ENCODE measurements around the gene KLK10.

The KLK10 gene

GRCh38 chr19:51019544-51019925 is at the start of gene KLK10:
TSS of gene KLK10 (minus strand) at chr19:51019709. CDS start at chr19:51019130, 579 bp downstream.
- DNase-seq: no peak

- DNase-seq: no peak
Measured at GRCh38 chr19:51066393-51067186, 47.1 kb upstream of the KLK10 start.

GRCh38 chr19:51065221-51065960 is 45.9 kb upstream of the KLK10 start:
- DNase-seq: no peak

- DNase-seq: no peak
Measured at GRCh38 chr19:51064534-51065220, 45.2 kb upstream of the KLK10 start, which contains the start of gene KLK13. TSS of gene KLK13 (minus strand) at chr19:51065092. CDS start at chr19:51065067, 25 bp downstream.

- no peak for DNase-seq
Measured at GRCh38 chr19:51063664-51064063, 44.2 kb upstream of the KLK10 start.

DNA sequence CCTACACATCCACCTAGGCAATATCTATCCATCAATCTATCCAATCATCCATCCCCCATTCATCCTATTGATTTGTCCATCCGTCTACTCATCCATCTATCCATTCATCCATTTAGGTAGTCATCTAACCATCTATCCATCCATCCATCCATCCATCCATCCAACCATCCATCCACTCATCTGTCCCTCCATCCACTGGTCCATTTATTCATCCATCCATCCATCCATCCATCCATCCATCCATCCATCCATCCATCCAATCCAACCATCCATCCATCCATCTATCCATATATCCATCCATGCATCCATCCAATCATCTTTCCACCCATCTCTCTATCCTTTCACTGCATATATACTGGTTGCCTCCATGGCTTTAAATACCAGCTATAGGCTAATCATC is 41.5 kb upstream of the KLK10 start:
- no peak for DNase-seq

DNA sequence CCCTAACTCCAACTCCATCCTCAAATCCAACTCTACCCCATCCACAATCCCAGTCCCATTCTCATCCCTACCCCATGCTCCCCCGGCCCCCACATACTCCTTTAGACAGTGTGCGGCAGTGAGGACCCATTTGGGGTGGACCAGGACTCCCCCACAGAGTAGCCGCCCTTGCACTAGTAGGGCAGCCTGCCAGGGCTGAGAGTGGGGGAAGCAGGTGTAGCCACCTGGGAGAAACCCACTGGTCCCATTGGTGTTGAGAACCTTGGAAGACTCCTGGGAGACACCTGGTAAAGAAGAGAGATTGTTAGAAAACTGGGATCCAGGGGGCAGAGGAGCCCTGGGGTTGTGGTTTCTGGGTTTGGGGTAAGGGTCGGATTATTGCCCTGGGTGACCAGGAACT is 40.8 kb upstream of the KLK10 start:
- DNase-seq: no peak

- DNase-seq: no peak
Measured at GRCh38 chr19:51059715-51060114, 40.2 kb upstream of the KLK10 start.

DNA sequence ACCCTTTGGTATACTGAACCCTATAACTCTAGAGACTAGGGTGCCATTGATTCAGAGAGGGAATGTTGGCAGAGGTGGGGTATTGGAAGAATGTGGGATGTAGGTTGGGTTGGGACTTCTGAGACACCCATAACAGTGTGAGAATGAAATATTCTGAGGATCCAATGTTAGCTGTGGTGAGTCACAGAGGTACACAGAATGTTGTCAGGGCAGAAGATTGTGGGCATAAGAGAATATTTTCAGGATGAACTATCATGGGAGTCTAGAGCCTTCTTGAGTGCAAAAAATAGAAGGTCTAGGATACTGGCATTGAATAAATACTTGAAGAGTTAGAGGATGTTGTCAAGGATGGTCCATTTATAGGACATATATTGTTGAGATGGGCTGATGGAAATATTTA is 36.4 kb upstream of the KLK10 start:
- no peak for DNase-seq

- DNase-seq: no peak
Measured at GRCh38 chr19:51047031-51047335, 27.5 kb upstream of the KLK10 start.

GRCh38 chr19:51044327-51044726 is 24.8 kb upstream of the KLK10 start:
- DNase-seq: no peak

DNA sequence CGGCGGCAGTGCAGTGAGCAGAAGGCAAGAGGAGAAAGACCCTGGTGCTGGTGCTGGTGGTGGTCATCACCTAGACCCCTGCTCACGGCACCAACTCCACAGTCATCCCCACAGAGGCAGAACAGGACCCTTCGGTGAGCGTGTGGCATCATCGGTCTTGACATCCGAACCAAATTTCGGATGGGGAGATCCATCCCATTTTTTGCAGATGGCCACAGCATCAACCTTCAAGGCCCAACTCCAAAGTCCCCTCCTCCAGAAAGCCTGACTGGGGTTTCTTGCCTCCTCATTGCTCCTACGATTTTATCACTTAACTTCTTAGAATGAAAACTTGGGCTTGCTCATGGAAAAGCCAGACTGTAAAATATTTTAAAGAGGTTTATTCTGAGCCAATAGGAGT is 24.0 kb upstream of the KLK10 start:
- no peak for DNase-seq

DNA sequence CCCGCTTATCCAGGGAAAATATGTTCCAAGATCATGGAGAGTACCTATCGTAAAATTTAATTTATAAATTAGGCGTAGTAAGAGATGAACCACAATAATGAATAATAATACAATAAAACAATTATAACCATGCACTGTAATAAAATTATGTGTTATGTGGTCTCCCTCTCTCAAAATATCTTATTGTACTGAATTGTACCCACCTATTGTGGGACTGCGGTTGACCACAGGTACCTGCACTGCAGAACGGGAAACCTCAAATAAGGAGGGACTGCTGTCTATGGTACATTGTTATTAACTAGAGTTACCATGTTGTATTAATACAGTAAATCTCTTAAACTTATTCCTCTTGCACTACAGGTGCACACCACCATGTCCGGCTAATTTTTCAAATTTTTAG is 20.6 kb upstream of the KLK10 start:
- DNase-seq: no peak

DNA sequence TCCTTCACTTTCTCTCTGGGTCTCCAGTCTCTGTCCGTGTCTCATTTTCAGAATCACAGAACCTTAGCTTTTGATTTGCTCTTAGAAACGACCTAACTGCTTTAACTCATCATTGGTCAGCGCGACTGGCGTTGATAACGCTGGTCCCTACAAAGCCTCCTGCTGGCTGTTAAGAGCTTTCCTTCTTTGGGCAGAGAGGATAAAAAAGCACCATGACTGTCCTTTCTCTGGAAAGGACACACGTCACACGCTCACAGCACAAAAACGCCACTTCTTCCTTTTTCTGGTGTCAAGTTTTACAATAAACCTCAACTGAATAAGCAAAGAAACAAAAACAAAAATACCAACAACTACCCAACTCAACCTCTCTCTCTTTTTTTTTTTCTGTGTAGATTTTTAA is 17.0 kb upstream of the KLK10 start:
- no peak for DNase-seq

- no peak for DNase-seq
Measured at GRCh38 chr19:51034704-51035103, 15.2 kb upstream of the KLK10 start, which contains the start of gene KLK12. TSS of gene KLK12 (minus strand) at chr19:51035002. CDS start at chr19:51034621, 381 bp downstream.

GRCh38 chr19:51031880-51032225 is 12.3 kb upstream of the KLK10 start:
- DNase-seq: no peak

- DNase-seq: no peak
Measured at GRCh38 chr19:51031220-51031879, 11.8 kb upstream of the KLK10 start.

DNA sequence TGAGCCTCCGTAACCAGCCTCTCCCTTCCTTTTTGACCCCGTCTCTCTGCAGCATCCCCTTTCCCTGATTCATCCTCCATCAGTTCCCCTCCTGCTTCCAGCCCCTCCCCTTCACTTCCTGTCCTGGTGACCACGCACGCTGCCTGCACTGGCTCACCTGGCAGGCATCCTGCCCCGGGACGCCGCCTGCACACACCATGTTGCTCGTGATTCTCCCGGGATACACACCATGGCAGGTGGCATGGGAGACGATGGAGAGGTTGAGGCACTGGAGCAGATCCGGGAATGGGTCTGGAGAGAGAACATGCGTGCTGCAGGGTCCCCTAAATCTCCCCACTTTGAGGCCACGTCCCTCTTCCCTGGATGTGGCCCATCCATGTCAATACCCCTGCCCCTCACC is 11.1 kb upstream of the KLK10 start:
- no peak for DNase-seq

DNA sequence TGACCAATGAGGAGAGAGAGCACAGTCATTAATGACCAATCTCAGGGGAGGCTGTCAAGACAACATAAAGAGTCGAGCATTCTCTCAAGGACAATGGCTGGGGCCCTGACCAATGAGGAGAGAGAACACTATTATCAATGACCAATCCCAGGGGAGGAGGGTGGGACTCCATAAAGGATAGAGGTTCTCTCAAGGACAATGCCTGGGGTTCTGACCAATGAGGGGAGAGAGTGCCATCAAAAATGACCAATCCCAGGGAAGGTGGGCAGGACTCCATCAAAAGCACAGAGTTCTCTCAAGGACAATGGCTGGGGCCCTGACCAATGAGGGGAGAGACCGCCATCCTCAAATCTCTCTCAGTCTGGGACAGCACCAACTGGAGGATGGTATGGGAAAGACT is 10.2 kb upstream of the KLK10 start:
- DNase-seq: no peak

GRCh38 chr19:51027873-51028272 is 8.4 kb upstream of the KLK10 start:
- DNase-seq: no peak

DNA sequence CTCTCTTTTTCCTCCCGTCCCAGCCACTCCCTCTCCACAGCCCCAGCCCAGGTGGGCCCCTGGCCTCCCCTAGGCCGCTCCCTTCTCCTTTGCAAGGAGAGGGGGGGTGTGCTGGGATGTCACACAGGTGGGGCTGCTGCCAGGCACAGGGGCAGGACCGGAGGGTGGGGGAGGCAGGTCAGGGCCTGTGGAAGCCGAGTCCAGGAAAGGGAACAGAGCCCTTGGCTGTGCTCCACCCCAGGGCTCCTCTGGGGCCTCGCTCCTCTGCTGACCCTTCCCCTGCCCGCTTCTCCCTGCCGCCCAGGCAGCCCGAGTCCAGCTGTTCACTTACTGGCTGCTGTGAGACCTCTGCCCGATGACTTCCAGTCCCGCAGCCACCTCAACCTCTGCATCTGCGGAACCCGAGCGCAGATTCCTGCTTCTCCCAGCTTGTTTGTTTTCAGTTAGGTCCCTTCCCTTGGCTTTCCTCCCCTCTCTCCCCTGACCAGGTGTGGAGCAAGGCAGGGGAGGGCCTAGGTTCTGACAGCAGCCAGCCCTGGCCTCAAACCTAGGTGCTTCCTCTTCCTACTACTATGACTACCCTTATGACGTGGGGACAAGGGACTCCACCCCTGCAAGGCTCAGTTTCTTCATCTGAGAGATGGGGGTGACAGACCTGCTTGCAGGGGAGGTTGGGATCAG is 7.8 kb upstream of the KLK10 start:
- DNase-seq: no peak

DNA sequence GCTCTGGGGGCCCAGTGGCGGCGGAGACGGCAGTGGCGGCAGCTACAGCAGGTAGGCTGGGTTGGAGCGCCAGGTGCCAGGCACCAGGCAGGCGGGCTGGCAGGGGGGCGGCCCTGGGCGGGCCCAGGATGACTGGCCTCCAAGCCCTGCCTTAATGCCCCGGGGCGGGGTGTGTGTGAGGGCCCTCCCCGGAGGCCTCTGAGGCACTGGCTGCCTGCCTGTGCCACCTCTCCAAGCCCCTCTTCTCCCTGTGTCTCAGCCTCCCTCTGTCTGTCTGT is 7.0 kb upstream of the KLK10 start, which contains the start of gene KLK11:
TSS of gene KLK11 (minus strand) at position 63 of the 278 bp plus-strand sequence. CDS start 985 bp downstream, outside the sequence.
- no peak for DNase-seq

Measured in activated CD8-positive, alpha-beta memory T cell treated with anti-CD3 and anti-CD28 coated beads, Interleukin-2, amount 50 U/mL, for 4 hours (primary cell).